DOHH2 (cell line): ENCODE measurements around the gene ECEL1.
A peak's percentile ranks its signal among the peaks of the same experiment; 100 is the strongest.

Source experiments
- H3F3A ChIP-seq: fragments of 200-600 bp; sonication (generic), shearing (Covaris generic); 2 replicates; pipeline ENCODE4 v1.6.0; 2016; ENCODE audit warnings: antibody characterized with exemption, mild to moderate bottlenecking; ENCODE audit not compliant: control insufficient read depth, insufficient read depth
- H3K27ac ChIP-seq: fragments of 200-600 bp; sonication (generic); 2 replicates; pipeline ENCODE4 v1.5.1; 2014; ENCODE audit warnings: low read depth, mild to moderate bottlenecking, low read length, moderate library complexity
- H3K27me3 ChIP-seq: fragments of 200-600 bp; sonication (generic); 2 replicates; pipeline ENCODE4 v1.6.1; 2014; ENCODE audit warnings: mild to moderate bottlenecking, low read length, mixed read lengths; ENCODE audit not compliant: control insufficient read depth
- H3K36me3 ChIP-seq: fragments of 200-600 bp; sonication (generic); 2 replicates; pipeline ENCODE4 v1.6.1; 2014; ENCODE audit warnings: mild to moderate bottlenecking, low read length, moderate library complexity, mixed read lengths; ENCODE audit not compliant: control insufficient read depth
- H3K4me1 ChIP-seq: fragments of 200-600 bp; sonication (generic); 2 replicates; pipeline ENCODE4 v1.6.1; 2014; ENCODE audit warnings: mild to moderate bottlenecking, low read length, mixed read lengths; ENCODE audit not compliant: control insufficient read depth
- H3K4me2 ChIP-seq: fragments of 200-600 bp; sonication (generic); 2 replicates; pipeline ENCODE4 v1.6.0; 2014; ENCODE audit warnings: mild to moderate bottlenecking, low read length, moderate library complexity
- H3K4me3 ChIP-seq: fragments of 200-600 bp; sonication (generic); 2 replicates; pipeline ENCODE4 v1.5.1; 2014; ENCODE audit warnings: mild to moderate bottlenecking, low read length, mixed read lengths
- H3K79me2 ChIP-seq: fragments of 200-600 bp; sonication (generic); 2 replicates; pipeline ENCODE4 v1.6.1; 2014; ENCODE audit warnings: mild to moderate bottlenecking, low read length, mixed read lengths; ENCODE audit not compliant: control insufficient read depth
- H3K9me2 ChIP-seq: fragments of 200-600 bp; sonication (generic); replicated peaks from 2 replicates; pipeline ENCODE4 v1.6.1; 2014; ENCODE audit warnings: mild to moderate bottlenecking, low read length, mixed read lengths; ENCODE audit not compliant: control insufficient read depth
- H3K9me3 ChIP-seq: fragments of 200-600 bp; sonication (generic); 2 replicates; pipeline ENCODE4 v1.6.1; 2014; ENCODE audit warnings: antibody characterized with exemption, low read length, mixed read lengths; ENCODE audit not compliant: control insufficient read depth, insufficient read depth
- H4K20me1 ChIP-seq: fragments of 200-600 bp; sonication (generic); 2 replicates; pipeline ENCODE4 v1.6.0; 2014; ENCODE audit warnings: low read depth, mild to moderate bottlenecking, antibody characterized with exemption, low read length, moderate library complexity; ENCODE audit not compliant: control insufficient read depth, insufficient read depth
- EZH2phosphoT487 ChIP-seq: fragments of 200-600 bp; sonication (generic); IDR thresholded peaks from 2 replicates; pipeline ENCODE4 v1.6.1; 2017; ENCODE audit warnings: borderline replicate concordance, mild to moderate bottlenecking, antibody characterized with exemption, low read length, moderate library complexity, mixed read lengths
- TF ChIP-seq, protein P1 (sequence below): fragments of 200-600 bp; sonication (generic); IDR thresholded peaks from one replicate; pipeline ENCODE4 v1.5.1; 2014; ENCODE audit warnings: antibody characterized with exemption, mild to moderate bottlenecking, low read depth, low read length; ENCODE audit not compliant: poor library complexity, severe bottlenecking

The ECEL1 gene

DNA sequence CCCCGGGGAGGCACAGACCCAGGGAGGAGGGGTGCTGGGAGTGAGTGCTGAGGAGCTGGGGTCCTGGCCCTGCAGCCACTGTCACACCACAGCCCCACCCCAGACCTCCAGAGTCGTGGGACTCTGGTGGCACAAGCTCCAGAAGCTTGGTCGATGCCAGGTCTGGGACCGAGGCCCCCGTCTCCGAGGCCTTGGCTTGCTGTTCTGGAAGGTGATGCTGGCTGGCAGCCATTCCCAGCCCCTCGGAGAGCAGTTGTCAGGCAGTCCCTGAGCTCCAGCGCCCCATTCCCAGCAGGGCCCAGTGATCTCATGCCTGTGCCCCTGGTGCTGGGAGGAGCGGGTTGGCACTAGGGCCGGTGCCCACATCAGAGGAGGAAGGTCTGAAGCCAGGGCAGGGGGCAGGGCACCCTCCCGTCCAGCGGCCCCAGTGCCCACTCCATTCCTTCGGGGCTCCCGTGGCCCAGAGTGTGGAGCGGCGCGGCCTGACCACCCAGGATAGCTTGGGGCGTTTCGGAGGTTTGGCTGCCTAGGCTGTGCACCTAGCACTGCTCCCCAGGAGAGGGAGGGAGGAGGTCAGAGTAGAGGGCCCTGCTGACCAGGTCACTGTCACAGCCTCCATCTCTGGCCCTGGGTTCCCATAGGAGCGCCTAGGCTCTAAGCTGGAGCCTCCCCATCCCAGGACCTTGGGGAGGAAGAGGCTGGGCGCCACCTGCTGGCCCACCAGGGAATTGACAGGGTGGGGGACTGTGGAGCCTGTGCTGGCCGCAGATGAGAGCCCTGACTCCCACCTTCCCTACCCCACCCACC lies 48.5 kb downstream of the ECEL1 start:
- Histone ChIP-seq H3F3A (no peaks in the 10 kb centered on the region), H3K4me1 (peaks cover 2% of the 10 kb centered on the region; the same call in 1 of the 2 replicates), H3K27me3 (no peaks in the 10 kb centered on the region), H3K36me3 (no peaks in the 10 kb centered on the region), H3K9me3 (no peaks in the 10 kb centered on the region), H3K9me2 (no peaks in the 10 kb centered on the region), H3K79me2 (no peaks in the 10 kb centered on the region), H4K20me1 (no peaks in the 10 kb centered on the region), H3K27ac (no peak overlapping the region), H3K4me3 (no peak overlapping the region), H3K4me2 (no peak overlapping the region)
- TF ChIP-seq, protein P1, sequence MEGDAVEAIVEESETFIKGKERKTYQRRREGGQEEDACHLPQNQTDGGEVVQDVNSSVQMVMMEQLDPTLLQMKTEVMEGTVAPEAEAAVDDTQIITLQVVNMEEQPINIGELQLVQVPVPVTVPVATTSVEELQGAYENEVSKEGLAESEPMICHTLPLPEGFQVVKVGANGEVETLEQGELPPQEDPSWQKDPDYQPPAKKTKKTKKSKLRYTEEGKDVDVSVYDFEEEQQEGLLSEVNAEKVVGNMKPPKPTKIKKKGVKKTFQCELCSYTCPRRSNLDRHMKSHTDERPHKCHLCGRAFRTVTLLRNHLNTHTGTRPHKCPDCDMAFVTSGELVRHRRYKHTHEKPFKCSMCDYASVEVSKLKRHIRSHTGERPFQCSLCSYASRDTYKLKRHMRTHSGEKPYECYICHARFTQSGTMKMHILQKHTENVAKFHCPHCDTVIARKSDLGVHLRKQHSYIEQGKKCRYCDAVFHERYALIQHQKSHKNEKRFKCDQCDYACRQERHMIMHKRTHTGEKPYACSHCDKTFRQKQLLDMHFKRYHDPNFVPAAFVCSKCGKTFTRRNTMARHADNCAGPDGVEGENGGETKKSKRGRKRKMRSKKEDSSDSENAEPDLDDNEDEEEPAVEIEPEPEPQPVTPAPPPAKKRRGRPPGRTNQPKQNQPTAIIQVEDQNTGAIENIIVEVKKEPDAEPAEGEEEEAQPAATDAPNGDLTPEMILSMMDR, result peak; percentile 49
- TF ChIP-seq EZH2phosphoT487, result no peak

DNA sequence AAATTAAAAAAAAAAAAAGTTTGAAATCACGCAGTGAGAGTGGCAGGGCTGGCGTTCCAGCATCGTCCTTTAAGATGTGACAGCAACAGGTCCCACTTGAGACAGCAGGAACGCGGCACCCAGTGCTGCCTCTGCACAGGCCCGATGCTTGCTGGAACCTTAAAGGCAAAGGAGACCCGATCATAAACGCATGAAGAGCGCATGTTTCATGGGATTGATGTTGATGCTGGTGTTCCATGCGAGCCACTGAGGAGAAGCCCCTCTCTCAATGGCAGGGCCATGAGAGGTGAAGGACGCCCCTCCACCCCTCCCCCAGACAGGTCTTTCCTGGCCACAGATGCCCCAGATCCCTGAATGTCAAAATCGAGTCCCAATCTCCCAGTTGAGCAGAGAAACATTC lies 49.5 kb downstream of the ECEL1 start:
- TF ChIP-seq, protein P1, result no peak
- TF ChIP-seq EZH2phosphoT487, result no peak
- H3K36me3 ChIP-seq, result no peaks in the 10 kb centered on the region
- no peaks in the 10 kb centered on the region for H3K79me2 ChIP-seq
- peaks cover 9% of the 10 kb centered on the region; the same call in 1 of the 2 replicates for H3K4me1 ChIP-seq
- H3K27ac ChIP-seq, result no peak overlapping the region
- no peak overlapping the region for H3K4me3 ChIP-seq
- no peaks in the 10 kb centered on the region for H3K27me3 ChIP-seq
- no peak overlapping the region for H3K4me2 ChIP-seq
- no peaks in the 10 kb centered on the region for H3K9me3 ChIP-seq
- H3F3A ChIP-seq, result no peaks in the 10 kb centered on the region
- H3K9me2 ChIP-seq, result no peaks in the 10 kb centered on the region
- H4K20me1 ChIP-seq, result no peaks in the 10 kb centered on the region

DNA sequence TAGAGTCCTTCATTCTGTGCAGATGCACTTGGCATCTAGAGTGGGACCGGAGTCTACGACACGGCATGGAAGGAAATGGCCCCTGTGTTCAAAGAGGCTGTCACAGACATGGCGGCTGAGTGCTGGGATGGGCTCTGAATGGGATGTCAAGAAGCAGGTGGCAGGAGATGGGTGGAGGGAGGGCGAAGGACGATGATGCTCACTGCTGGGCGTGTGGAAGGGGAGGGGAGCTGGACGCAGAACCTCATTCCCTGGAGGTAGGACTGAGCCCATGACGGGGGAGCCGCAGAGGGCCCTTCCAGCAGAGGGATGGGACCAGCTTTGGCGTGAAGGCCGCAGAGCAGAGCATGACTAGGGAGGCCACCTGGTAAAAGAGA lies 50.5 kb downstream of the ECEL1 start:
- no peak overlapping the region for H3K4me2 ChIP-seq
- H3K9me3 ChIP-seq, result no peaks in the 10 kb centered on the region
- no peak overlapping the region for H3K27ac ChIP-seq
- H4K20me1 ChIP-seq, result no peaks in the 10 kb centered on the region
- no peaks in the 10 kb centered on the region for H3K27me3 ChIP-seq
- H3F3A ChIP-seq, result no peaks in the 10 kb centered on the region
- H3K9me2 ChIP-seq, result no peaks in the 10 kb centered on the region
- H3K79me2 ChIP-seq, result no peaks in the 10 kb centered on the region
- no peak overlapping the region for H3K4me3 ChIP-seq
- H3K36me3 ChIP-seq, result no peaks in the 10 kb centered on the region
- TF ChIP-seq, protein P1, result no peak
- TF ChIP-seq EZH2phosphoT487, result no peak
- H3K4me1 ChIP-seq, result peaks cover 9% of the 10 kb centered on the region; the same call in 1 of the 2 replicates
